Mesodermal cell (in vitro differentiated cells): ENCODE data around the gene SPRED2.

Experiments used
- H3K27ac ChIP-seq: 2 replicates; pipeline ENCODE4 v1.7.0; 2013; ENCODE audit warnings: mild to moderate bottlenecking, low read depth, low read length, moderate library complexity; ENCODE audit not compliant: severe bottlenecking
- H3K36me3 ChIP-seq: 2 replicates; pipeline ENCODE4 v1.7.1; 2013; ENCODE audit warnings: mild to moderate bottlenecking, low read length, moderate library complexity; ENCODE audit not compliant: control insufficient read depth, insufficient read depth
- H3K4me1 ChIP-seq: one replicate; pipeline ENCODE4 v1.7.1; 2013; ENCODE audit warnings: mild to moderate bottlenecking, low read length; ENCODE audit not compliant: insufficient read depth, control insufficient read depth, poor library complexity, severe bottlenecking
- H3K4me3 ChIP-seq: 2 replicates; pipeline ENCODE4 v1.7.0; 2013; ENCODE audit warnings: low read length, control low read depth, mild to moderate bottlenecking; ENCODE audit not compliant: insufficient read depth, poor library complexity, severe bottlenecking; ENCODE audit errors: extremely low read depth
- H3K9me3 ChIP-seq: 2 replicates; pipeline ENCODE4 v1.7.1; 2013; ENCODE audit warnings: mild to moderate bottlenecking, low read length, moderate library complexity; ENCODE audit not compliant: control insufficient read depth
- WGBS, 2 experiments: methylation state at CpG; one replicate each; pipeline ENCODE4 v1.1.5; 2013; ENCODE audit warnings: missing lambda C conversion rate in 2 of 2; ENCODE audit not compliant: insufficient coverage in 2 of 2; 5-methylcytosine and 5-hydroxymethylcytosine counted together

Gene SPRED2

DNA sequence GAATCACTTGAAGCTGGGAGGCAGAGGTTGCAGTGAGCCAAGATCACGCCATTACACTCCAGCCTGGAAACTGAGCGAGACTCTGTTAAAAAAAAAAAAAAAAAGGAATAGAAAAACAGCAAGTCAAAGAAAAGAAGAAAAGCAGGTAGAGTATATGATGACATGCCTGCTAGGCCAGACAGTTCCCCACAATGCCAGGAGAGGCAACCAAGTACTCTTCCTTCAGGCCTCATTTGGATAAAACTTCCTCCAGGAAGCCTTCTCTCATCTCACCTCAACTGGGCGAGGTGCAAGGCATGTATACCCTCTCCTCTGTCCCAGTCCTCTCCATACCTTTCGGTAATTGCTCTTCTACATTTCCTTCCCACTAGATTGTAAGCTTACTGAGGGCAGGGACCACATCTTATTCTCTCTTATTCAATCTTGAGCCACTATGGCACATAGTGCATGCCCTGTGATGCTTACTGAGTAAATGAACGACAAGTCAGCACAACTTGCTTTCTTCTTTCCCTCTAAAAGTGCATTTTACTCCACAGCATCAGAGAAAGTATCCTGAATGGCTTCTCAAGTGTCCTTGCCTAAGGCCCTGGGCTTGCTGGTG lies 10.1 kb upstream of the SPRED2 start:
- H3K4me1 ChIP-seq: peaks cover 9% of the 10 kb centered on the region
- no peaks in the 10 kb centered on the region for H3K9me3 ChIP-seq
- H3K27ac ChIP-seq: no peak overlapping the region
- no peak overlapping the region for H3K4me3 ChIP-seq
- WGBS, 2 experiments: 93 to 96% methylated on average over 4 to 5 of the region's 5 CpGs
- H3K36me3 ChIP-seq: no peaks in the 10 kb centered on the region

DNA sequence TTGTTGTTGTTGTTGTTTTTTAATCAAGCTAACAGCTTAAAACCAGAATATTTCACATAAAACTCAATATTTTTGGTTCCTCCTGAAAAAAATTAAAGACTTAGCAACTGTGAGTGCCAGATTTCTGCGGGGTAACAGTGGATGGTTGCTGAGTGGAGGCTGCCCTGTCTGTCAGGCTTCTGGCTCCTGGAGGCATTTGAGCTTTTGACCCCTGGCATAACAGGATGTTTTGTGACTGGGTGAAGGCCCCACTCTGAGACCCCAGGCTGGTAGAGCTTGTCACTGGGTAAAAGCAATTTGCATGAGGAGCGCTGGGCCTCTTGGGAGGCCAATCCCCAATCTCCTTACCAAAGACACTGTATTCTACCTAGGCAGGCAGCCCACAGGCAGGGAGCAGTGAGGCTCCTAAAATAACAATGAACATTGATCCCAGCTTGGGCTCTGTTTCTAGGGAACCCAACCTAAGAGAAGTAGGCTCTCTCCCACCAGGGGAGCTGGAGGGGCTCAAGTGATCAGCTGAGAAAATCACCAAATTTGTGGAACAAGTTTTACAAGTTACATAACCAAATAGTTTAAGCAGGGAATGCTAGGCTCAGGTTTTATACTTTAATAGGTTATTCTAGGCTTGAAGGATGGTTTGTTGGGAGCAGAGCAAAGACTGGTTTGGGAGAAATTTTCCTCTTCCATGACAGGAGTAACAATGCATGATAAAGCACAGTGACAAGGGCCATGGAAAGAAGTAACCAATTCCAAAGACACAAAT lies 5.9 kb upstream of the SPRED2 start:
- Histone ChIP-seq H3K27ac (peak overlapping the region; percentile 99), H3K9me3 (no peaks in the 10 kb centered on the region), H3K4me1 (peaks cover 16% of the 10 kb centered on the region), H3K4me3 (no peak overlapping the region), H3K36me3 (no peaks in the 10 kb centered on the region)
- 14 to 21% methylated on average over 1 to 2 of the region's 2 CpGs for WGBS, 2 experiments

DNA sequence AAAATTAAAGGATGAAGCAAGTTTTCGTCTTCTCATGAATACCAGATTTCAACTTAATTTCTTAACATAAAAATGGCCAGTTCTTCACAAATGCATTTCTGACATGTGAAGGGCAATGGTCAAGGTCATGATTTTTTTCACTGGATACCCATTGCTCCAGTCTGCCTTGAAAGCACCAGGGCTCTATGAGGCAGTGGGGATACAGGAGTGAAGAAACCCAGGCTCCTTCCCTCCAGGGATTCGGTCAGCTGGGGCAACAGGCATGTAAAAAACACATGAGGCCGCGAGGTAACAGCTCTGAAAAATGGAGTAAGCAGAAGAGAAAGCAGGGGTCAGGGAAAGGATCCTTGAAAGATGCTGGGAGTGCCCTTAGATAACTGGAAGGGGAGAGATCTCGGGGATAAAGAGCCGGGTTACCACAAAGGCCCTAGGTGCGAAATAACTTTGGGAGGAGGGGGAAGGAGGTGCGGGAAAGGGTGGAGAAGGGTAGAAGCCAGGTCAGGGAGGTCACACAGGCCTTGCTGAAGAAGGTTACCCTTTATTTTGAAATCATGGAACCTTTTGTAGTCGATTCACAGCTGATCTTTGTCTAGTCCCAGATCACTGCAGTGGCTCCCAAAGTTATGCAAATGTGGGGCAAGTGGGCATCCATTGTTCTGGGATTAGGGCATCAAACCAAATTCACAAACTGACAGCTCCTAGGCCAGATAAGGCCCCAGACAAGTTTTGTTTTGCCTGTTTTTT lies 5.2 kb upstream of the SPRED2 start:
- no peaks in the 10 kb centered on the region for H3K9me3 ChIP-seq
- no peak overlapping the region for H3K4me3 ChIP-seq
- peaks cover 16% of the 10 kb centered on the region for H3K4me1 ChIP-seq
- H3K27ac ChIP-seq: peak overlapping the region; percentile 99
- 2 to 9% methylated on average over 8 of the region's 9 CpGs for WGBS, 2 experiments
- no peaks in the 10 kb centered on the region for H3K36me3 ChIP-seq

DNA sequence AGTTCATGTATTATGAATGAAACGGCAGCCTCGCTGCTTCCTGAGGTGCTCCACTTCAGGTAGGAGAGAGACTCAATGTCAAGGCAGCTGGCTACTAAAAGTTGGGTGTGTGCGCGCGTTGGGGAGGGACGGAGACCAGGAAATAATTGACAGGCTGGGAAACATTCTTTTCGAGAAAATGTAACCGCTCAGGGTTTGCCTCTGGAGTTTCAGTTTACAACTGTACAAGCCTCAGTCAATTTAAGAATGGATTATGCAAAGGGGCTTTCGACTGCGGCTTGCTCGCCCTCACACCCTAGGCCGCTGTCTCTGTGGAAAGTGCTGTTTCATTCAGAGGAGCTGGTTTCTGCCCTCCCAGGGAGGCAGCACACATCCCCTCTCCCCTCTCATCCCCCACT lies 4.4 kb upstream of the SPRED2 start:
- Histone ChIP-seq H3K9me3 (no peaks in the 10 kb centered on the region), H3K4me3 (peak overlapping the region; percentile 53), H3K36me3 (no peaks in the 10 kb centered on the region), H3K27ac (peak overlapping the region; percentile 99), H3K4me1 (peaks cover 16% of the 10 kb centered on the region)
- WGBS, 2 experiments: 0 to 3% methylated on average over 6 to 7 of the region's 12 CpGs

DNA sequence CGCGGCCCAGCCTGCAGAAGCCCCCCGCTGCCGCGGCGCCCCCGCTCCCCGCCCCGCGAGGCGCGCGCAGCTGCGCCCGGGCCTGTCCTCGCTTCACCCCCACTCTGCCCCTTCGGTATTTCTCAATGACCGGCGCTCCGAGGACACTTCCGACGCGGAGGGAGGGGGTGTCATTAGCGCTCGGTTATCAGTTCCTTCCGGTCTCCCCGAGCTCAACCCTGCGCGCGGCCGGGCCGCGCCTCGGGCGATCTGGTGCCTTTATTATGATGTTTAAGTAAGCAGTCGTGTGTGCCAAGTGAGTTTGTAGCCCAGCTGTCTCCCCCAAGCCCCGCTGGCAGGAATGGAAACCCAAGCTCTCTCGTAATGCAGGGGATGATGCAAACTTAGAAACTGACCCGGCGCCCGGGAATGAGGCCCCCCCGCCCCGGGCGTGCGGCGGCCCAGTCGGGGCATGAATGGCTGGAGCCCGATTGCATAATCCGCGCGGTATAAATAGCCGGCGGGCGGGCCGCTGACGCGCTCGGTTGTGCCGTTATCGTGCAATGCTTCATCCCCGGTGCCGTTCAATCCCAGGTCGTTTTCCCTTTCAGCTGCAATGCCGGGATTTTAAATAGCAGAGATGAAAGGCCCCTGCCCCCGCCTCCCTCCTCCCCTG lies 3.9 kb upstream of the SPRED2 start:
- no peaks in the 10 kb centered on the region for H3K9me3 ChIP-seq
- 0 to 1% methylated on average over 50 of the region's 65 CpGs for WGBS, 2 experiments
- peaks cover 16% of the 10 kb centered on the region for H3K4me1 ChIP-seq
- H3K27ac ChIP-seq: peak overlapping the region; percentile 99
- H3K36me3 ChIP-seq: no peaks in the 10 kb centered on the region
- H3K4me3 ChIP-seq: peak overlapping the region; percentile 53

DNA sequence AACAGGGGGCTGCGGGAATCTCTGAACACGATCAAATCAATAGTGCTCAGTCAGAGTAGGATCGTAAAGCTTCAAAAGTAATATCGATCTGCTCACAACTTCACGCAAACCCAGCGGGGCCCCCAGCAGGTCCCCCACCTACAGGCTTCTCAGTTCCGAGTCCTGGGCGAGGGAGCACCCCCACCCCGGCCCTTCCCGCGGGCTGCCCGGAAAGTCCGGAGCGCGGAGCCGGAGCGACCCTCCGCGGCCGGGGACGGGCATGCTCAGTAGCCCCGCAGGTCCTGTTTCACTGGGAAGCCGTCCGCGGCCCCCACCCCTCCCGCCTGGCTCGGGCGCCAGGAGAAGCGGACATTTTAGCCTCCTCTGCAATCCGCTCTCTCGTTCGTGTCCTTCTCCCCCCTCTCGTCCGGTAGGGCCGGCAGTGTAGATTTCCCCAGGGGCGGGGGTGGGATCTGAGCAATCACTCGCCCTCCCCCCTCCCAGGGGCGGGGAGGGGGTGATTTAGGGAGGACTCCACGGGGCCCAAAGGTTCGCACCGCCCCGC lies 3.3 kb upstream of the SPRED2 start:
- Histone ChIP-seq H3K36me3 (no peaks in the 10 kb centered on the region), H3K27ac (peak overlapping the region; percentile 99), H3K9me3 (no peaks in the 10 kb centered on the region), H3K4me3 (peak overlapping the region; percentile 53), H3K4me1 (peaks cover 16% of the 10 kb centered on the region)
- 0% methylated on average over 13 to 20 of the region's 42 CpGs for WGBS, 2 experiments

DNA sequence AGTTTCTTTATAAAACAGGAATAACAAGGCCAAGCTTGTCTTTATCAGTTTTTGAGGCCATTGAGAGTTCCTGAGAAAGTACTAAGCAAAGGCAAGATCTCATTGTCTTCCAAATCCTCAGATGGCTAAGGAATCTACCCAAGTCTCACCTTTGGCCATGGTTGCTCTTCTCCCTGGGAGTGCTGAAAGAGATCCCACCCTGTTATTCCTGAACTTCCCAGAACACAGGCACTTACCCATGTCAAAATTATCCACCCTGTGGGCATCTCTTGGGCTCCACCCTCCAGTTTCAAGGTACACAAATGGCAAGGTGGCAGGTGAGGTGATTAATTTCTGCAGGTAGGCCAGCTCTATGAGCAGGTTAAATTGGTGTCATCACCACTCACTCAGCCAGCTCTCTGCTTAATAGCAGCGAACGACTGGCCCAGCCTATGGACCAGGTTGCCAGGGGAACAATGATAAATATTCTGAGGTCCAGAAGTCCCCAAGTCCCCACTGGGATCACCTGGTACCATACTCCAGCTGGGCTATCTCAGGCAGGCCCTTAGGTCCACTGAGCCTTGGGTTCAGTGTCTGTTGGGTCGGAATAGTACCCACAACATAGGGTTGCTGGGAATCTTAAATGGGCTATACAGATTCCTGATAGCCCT lies 2.3 kb upstream of the SPRED2 start:
- peak overlapping the region; percentile 53 for H3K4me3 ChIP-seq
- no peaks in the 10 kb centered on the region for H3K36me3 ChIP-seq
- H3K9me3 ChIP-seq: no peaks in the 10 kb centered on the region
- 70% methylated on average over 3 of the region's 3 CpGs; no CpG with 5 or more reads in 1 of the 2 experiments for WGBS, 2 experiments
- peaks cover 16% of the 10 kb centered on the region for H3K4me1 ChIP-seq
- H3K27ac ChIP-seq: peak overlapping the region; percentile 99

DNA sequence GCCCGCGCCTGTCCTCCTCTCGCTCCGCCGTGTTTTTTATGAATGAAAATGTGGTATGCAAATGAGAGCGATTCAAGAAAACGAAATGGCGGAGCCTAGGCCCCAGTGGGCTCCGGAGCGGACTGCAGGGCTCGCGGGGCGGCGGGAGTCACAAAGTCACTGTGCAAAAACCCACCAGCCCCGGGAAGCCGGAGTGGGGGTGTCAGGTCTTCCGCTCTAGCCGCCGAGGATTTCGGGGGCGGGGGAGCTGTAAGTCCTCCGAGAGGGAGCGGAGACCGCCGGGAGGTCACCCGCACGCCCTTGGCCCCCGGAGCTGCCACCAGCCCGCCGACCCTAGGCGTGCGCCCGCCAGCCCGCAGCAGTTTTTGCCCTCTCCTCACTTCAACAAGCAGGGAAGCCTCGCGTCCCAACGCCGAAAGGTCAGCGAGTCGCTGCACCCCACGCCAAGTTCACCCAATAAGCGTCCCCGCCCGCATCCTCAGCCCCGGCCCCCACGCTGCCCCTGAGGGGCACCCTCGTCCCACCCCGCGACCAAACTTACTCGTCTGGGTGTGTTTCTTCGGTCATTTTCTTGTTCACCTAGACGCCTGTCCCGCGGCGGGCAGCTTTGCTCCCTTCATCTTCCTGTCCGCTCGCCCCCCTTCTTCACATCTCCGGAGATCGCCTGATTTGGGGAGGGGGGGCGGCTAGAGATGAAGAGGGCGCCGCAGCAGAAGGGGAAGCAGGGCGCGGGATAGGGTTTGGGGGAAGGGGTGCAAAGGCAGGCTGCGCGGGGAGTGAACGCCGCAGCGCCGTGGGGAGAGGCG lies 775 bp downstream of the SPRED2 start:
- Histone ChIP-seq H3K4me3 (peak overlapping the region; percentile 95), H3K27ac (peak overlapping the region; percentile 80), H3K9me3 (no peaks in the 10 kb centered on the region), H3K4me1 (peaks cover 7% of the 10 kb centered on the region), H3K36me3 (peaks cover 4% of the 10 kb centered on the region)
- WGBS, 2 experiments: 0% methylated on average over 47 to 55 of the region's 71 CpGs

DNA sequence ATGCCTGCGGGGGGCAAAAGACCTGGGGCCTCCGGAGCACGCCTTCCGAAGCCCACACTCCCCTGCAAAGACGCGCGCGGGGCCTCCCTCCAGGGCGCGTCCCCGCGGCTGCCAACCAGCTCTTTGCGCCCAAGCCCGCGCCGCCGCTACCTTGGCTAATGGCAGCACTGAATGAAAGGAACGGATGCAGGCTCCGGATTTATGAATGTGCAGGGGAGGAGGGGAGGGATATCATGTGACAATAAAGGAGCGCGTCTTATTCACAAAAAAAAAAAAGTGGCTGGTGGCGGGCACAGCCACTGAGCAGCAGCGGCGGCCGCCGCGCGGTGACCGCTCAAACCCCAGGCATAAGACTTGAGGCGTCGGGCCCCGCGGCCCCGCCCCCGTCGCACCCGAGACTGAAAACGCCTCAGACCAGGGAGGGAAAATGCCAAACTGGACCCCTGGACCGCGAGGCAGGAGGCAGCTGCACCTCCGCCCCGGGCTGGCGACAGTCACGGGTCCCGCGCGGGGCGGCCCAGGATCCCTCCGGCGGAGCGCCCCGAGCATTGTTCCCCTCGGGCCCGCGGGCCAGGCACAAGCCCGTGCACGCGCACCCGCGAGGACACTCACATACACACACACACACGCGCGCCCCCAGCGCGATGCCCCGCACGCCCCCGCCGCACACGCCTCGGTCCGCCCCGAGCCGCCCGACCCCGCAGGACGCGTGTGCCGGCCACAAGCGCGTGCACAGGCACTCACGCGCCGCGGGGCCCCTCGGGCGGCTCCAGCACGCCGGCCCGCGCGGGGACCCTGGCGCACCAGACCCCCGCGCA lies 1.6 kb downstream of the SPRED2 start:
- peaks cover 7% of the 10 kb centered on the region for H3K4me1 ChIP-seq
- peaks cover 4% of the 10 kb centered on the region for H3K36me3 ChIP-seq
- H3K4me3 ChIP-seq: peak overlapping the region; percentile 95
- WGBS, 2 experiments: 0% methylated on average over 66 to 72 of the region's 95 CpGs
- H3K27ac ChIP-seq: peak overlapping the region; percentile 80
- no peaks in the 10 kb centered on the region for H3K9me3 ChIP-seq
